Retinal pigment epithelial cell (primary cell): ENCODE measurements around the gene GNAI3.

Experiments
- DNase-seq: peaks from one replicate; pipeline ENCODE4 v3.0.0-alpha.2; 2010; ENCODE audit warnings: low read depth
- H3K4me3 ChIP-seq: 2 replicates; pipeline ENCODE4 v1.5.1; 2011; ENCODE audit warnings: mild to moderate bottlenecking, low read length, control low read depth, moderate library complexity
- TF ChIP-seq, protein P1 (sequence below): conservative IDR thresholded peaks from 2 replicates; pipeline ENCODE4 v1.5.1; 2011; ENCODE audit warnings: low read depth, low read length, control low read depth, inconsistent platforms

The GNAI3 gene

DNA sequence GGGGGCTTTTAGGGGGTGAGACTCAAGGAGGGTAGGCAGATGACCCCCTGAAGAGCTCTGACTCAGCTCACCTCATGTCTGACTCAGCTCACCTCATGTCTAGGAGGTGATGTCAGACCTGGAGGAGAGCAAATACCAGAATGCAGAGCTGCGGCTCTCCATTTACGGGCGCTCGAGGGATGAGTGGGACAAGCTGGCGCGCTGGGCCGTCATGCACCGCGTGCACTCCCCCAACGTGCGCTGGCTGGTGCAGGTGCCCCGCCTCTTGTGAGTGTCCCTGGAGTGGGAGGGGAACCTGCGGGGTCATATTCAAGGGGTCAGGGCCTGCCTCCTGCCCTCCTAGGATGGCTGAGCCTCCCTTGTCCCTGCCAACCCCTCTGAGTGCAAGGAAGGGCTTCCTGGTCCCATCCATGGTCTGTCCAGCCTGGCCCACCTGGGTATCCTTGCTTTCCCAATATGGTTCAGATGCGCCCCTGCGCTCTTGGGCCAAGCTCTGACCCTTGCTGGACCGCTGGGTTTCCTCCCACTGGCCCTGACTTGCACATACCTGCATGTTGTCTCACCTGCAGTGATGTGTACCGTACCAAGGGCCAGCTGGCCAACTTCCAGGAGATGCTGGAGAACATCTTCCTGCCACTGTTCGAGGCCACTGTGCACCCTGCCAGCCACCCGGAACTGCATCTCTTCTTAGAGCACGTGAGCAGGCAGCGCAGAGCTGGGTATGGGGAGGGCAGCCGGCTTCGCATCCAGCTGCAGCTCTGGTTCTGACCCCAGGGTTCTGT, 80.3 kb downstream of the GNAI3 start:
- TF ChIP-seq, protein P1, sequence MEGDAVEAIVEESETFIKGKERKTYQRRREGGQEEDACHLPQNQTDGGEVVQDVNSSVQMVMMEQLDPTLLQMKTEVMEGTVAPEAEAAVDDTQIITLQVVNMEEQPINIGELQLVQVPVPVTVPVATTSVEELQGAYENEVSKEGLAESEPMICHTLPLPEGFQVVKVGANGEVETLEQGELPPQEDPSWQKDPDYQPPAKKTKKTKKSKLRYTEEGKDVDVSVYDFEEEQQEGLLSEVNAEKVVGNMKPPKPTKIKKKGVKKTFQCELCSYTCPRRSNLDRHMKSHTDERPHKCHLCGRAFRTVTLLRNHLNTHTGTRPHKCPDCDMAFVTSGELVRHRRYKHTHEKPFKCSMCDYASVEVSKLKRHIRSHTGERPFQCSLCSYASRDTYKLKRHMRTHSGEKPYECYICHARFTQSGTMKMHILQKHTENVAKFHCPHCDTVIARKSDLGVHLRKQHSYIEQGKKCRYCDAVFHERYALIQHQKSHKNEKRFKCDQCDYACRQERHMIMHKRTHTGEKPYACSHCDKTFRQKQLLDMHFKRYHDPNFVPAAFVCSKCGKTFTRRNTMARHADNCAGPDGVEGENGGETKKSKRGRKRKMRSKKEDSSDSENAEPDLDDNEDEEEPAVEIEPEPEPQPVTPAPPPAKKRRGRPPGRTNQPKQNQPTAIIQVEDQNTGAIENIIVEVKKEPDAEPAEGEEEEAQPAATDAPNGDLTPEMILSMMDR = no peak
- H3K4me3 ChIP-seq = no peak overlapping the region
- DNase-seq = no peak

DNA sequence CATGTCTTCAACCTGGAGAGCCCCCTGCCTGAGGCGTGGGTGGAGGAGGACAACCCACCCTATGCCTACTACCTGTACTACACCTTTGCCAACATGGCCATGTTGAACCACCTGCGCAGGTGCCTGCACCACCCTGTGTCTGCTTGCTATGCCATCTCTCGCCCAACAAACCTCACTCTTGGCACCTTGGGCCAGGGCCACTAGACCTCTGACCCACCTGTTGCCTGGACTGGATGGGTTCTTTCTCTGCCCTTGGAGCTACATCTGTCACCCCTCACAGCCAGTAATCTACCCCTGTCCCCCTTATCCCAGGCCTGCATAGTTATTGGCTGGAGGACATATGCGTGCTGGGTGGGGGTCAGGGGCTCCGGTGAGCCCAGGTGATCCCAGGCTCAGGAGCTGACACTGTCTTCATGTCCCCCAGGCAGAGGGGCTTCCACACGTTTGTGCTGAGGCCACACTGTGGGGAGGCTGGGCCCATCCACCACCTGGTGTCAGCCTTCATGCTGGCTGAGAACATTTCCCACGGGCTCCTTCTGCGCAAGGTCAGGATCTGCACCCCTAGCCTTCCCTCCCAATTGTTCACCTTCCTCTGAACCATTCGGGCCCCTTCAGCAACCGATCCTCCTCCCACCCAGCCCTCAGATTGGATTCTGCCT, 81.1 kb downstream of the GNAI3 start:
- no peak for DNase-seq
- no peak overlapping the region for H3K4me3 ChIP-seq
- TF ChIP-seq, protein P1 = no peak

DNA sequence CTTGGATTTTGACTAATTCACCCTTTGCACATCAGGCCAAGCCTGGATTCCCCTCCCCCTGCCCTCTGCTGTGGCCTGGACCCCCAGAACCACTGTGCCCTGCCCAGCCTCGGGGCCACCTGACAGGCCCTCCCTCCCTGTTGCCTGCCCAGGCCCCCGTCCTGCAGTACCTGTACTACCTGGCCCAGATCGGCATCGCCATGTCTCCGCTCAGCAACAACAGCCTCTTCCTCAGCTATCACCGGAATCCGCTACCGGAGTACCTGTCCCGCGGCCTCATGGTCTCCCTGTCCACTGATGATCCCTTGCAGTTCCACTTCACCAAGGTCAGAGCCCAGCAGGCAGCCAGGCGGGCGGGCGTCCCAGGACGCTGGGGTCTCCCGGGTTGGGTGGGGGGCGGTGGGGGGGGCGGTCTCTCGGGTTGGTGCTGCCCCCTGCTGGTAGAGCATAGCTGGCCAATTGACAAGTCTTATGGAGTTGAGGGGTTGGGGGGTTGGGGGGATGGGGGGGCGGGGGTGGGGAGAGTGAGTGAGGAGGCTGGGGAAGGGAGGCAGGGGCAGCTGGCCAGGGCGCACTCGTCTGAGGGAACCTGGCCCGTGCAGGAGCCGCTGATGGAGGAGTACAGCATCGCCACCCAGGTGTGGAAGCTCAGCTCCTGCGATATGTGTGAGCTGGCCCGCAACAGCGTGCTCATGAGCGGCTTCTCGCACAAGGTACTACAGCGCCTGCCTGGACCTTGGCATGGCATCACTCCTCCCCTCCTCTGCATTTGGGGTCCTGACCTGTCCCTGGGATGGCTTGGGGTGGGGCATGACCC, 81.9 kb downstream of the GNAI3 start:
- TF ChIP-seq, protein P1 = peak; percentile 14
- H3K4me3 ChIP-seq = no peak overlapping the region
- DNase-seq = no peak

DNA sequence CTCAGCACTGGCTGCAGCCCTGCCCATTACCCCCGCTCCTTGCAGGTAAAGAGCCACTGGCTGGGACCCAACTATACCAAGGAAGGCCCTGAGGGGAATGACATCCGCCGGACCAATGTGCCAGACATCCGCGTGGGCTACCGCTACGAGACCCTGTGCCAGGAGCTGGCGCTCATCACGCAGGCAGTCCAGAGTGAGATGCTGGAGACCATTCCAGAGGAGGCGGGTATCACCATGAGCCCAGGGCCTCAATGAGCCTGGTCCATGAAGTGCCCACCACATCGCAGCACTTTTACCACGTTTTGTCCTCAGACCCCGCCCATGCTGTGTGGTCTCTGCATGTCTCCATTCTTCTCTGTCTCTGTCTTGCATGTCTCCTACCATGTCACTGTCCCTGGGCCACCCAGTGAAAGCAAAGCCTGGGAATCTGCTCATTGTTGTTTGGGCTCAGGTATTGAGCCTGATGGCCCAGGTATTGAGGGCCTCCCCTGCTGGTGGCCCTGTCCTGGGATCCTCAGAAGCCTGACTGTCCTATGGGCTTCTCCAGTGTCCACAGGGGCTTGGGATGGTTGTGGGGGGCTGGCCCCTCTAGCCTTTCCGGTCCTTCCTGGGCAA, 82.6 kb downstream of the GNAI3 start:
- DNase-seq = no peak
- TF ChIP-seq, protein P1 = no peak

DNA sequence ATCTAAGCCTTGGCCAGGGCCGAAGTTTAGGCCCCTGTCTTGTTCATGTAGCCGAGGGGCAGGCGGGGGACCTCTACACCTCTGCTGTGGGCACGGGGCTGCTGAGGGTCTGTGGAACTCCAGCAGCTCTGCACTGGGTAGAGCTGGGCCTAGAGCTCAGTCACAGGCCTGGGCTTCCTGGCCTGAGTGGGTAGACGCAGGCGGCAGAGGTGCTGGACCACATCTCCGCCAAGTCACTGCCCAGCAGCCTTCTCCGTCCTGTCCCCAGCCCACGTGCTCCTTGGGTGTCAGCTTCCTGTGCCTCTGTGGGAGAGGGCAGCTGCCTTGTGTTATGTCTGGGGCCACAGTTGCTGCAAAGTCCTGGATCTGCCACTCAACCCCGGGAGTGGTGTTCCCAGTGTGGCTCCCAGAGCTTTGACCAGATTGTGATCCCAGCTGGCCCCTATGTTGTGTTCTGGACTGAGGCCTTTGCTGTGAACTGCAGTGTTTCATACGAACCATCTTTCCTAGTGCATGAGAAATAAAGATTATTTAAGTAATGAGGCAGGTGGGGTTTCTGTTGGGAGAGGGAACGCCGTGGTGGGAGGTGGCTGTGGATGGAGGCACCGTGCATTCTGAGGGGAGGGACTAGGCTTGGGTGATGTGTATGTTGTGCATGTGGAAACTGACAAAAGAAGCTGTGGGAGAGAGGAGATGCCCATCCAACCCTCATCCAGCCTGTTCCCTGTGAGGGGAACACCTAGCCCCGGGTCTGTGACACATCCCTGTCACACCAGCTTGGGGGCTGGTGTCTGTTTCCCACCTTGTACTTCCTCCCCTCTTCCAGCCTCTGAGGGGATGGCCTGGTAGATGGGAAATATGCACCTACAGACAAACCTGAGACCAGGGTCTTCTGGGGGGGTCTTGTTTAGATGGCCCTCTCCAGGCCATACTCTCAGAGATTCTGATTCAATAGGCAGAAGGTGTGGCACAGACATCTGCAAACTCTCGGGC, 83.4 kb downstream of the GNAI3 start:
- no peak for DNase-seq
- H3K4me3 ChIP-seq = no peak overlapping the region
- TF ChIP-seq, protein P1 = no peak

More for the DNA sequence above, 82.6 kb downstream of the GNAI3 start:
- H3K4me3 ChIP-seq = no peak overlapping the region

DNA sequence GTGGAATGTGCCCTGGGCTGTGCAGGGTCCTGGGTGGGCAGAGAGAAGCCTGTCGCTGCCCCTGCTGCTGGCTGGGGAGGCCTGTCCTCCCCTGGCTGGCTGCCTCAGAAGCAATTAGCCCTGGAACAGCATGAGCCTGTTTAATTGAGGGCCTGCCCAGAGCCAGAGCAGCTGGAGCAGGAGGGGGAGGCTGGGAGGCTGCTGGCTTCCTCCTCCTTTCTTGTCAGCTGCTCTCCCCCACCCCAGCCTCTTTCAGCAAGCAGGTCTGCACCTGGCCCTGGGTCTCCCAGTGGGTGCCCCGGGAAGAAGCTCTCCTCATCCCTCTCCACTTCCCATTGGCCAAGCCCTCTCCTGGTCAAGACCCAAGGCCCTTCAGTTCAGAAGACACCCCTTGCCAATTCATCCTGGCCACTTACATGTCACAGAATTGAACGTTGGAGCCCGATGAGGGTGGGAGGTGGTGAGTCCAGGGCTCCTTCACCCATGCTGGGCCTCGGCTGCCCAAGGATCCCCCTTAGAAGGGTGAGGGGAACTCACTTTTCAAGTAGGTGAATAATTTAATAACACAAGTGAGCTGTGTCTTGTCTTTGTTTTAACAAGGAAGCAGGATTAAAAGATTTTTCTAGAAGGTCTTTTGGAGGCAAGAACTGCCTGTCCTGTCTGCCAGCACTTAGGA, 84.4 kb downstream of the GNAI3 start:
- H3K4me3 ChIP-seq = no peak overlapping the region
- TF ChIP-seq, protein P1 = no peak
- no peak for DNase-seq
